Eye (tissue), 1 donor: ENCODE measurements around the gene LRP5.
"Not testable (repeated sequence)": the region's sequence is repeated elsewhere in the genome, so short reads cannot be mapped to it uniquely, and the experiment has no call there.

Source experiments
- DNase-seq: peaks from one replicate; pipeline ENCODE4 v3.0.0-alpha.2; 2015

LRP5 gene

GRCh38 chr11:68329978-68330699, 17.7 kb downstream of the LRP5 start:
- peak; percentile 86 for DNase-seq

GRCh38 chr11:68330700-68331337, 18.4 kb downstream of the LRP5 start:
- DNase-seq, result peak; percentile 28

GRCh38 chr11:68331338-68331947, 19.1 kb downstream of the LRP5 start:
- DNase-seq, result peak; percentile 29

GRCh38 chr11:68332186-68332585, 19.8 kb downstream of the LRP5 start:
- DNase-seq, result no peak

GRCh38 chr11:68333173-68333572, 20.8 kb downstream of the LRP5 start:
- DNase-seq, result no peak

GRCh38 chr11:68334923-68335322, 22.5 kb downstream of the LRP5 start:
- DNase-seq, result no peak

- DNase-seq, result no peak
Observed at GRCh38 chr11:68335683-68336082, 23.3 kb downstream of the LRP5 start.

- no peak for DNase-seq
Observed at GRCh38 chr11:68336716-68337115, 24.3 kb downstream of the LRP5 start.

- DNase-seq, result no peak
Observed at GRCh38 chr11:68337399-68337835, 25.0 kb downstream of the LRP5 start.

GRCh38 chr11:68338051-68338780, 25.8 kb downstream of the LRP5 start:
- peak; percentile 49 for DNase-seq

GRCh38 chr11:68340003-68340767, 27.8 kb downstream of the LRP5 start:
- no peak for DNase-seq

- DNase-seq, result peak; percentile 21
Observed at GRCh38 chr11:68340784-68341556, 28.6 kb downstream of the LRP5 start.

- peak; percentile 33 for DNase-seq
Observed at GRCh38 chr11:68341557-68342458, 29.4 kb downstream of the LRP5 start.

GRCh38 chr11:68342459-68343158, 30.2 kb downstream of the LRP5 start:
- DNase-seq, result peak; percentile 54

GRCh38 chr11:68343761-68344256, 31.4 kb downstream of the LRP5 start:
- DNase-seq, result no peak

GRCh38 chr11:68344821-68345220, 32.4 kb downstream of the LRP5 start:
- not testable (repeated sequence) for DNase-seq

GRCh38 chr11:68345776-68346461, 33.5 kb downstream of the LRP5 start:
- DNase-seq, result no peak

- no peak for DNase-seq
Observed at GRCh38 chr11:68346462-68346790, 34.0 kb downstream of the LRP5 start.

GRCh38 chr11:68347345-68347744, 35.0 kb downstream of the LRP5 start:
- no peak for DNase-seq
